GM12878 (cell line): ENCODE data around the gene IL12B.

ENCODE experiments used
- CREM ChIP-seq: IDR thresholded peaks from 2 replicates; pipeline ENCODE4 v1.6.1; 2014; ENCODE audit warnings: antibody characterized with exemption, low read depth
- TF ChIP-seq, protein P1 (sequence below): IDR thresholded peaks from 2 replicates; pipeline ENCODE4 v1.6.1; 2012; ENCODE audit warnings: low read depth, low read length, improper control_type of control experiment

DNA sequence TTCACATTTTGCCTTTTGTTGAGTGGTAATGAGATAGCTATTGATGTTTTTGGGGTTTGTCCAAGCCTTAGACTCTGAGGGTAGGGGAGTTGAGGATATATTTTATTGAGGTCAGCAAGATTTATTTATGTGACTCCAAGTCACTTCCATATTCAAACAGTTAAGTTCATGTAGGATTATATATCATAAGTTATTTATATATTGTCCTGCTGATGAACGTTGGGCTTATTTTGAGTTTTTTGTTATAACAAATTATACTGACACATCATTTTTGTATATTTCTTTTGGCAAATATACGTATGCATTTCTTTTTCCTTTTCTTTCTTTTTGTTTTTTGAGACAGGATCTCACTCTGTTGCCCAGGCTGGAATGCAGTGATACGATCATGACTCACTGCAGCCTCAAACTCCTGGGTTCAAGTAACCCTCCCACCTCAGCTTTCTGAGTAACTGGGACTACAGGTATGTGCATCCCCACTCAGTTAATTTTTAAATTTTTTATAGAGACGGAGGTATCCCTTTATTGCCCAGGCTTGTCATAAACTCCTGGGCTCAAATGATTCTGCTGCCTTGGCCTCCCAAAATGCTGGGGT lies 23.5 kb upstream of the IL12B start:
- TF ChIP-seq, protein P1, sequence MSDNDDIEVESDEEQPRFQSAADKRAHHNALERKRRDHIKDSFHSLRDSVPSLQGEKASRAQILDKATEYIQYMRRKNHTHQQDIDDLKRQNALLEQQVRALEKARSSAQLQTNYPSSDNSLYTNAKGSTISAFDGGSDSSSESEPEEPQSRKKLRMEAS: no peak
- no peak for TF ChIP-seq CREM
